ENCODE results near the gene TMED10. TPM values are rescaled to one million over a fixed set of nuclear protein-coding genes. Genes with fewer than 3 reads are reported as not detected.

The TMED10 gene
- total RNA-seq, 1 donor from 2014 or later: 130 TPM

- no peak for DNase-seq
- CTCF ChIA-PET: interaction anchor here (0.5 to 1.7 kb wide), 3 partner anchors 120 to 129 kb away, joined by 3 to 6 read pairs (median 3); no protein-coding TSS in a partner anchor
- POLR2A ChIA-PET: interaction anchor here (0.6 to 2.2 kb wide), 11 partner anchors 12 to 339 kb away, joined by 3 to 12 read pairs (median 4); partner anchors contain the start of gene NEK9
- H3K9me3 Mint-ChIP-seq: no peaks in the 10 kb centered on the region
- peak overlapping the region; percentile 97 for H3K4me3 Mint-ChIP-seq
- TF ChIP-seq, protein P1, sequence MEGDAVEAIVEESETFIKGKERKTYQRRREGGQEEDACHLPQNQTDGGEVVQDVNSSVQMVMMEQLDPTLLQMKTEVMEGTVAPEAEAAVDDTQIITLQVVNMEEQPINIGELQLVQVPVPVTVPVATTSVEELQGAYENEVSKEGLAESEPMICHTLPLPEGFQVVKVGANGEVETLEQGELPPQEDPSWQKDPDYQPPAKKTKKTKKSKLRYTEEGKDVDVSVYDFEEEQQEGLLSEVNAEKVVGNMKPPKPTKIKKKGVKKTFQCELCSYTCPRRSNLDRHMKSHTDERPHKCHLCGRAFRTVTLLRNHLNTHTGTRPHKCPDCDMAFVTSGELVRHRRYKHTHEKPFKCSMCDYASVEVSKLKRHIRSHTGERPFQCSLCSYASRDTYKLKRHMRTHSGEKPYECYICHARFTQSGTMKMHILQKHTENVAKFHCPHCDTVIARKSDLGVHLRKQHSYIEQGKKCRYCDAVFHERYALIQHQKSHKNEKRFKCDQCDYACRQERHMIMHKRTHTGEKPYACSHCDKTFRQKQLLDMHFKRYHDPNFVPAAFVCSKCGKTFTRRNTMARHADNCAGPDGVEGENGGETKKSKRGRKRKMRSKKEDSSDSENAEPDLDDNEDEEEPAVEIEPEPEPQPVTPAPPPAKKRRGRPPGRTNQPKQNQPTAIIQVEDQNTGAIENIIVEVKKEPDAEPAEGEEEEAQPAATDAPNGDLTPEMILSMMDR (IDR thresholded peaks at IDR 0.05): no peak
- no peaks in the 10 kb centered on the region for H3K27me3 Mint-ChIP-seq
- intact Hi-C loops (cut with micrococcal nuclease): loop anchor here (1.0 to 2.0 kb wide), 8 partner anchors 13 to 486 kb away; partner anchors contain the start of genes FOS, NEK9 and TTLL5
- H3K27ac Mint-ChIP-seq: peak overlapping the region; percentile 99
- ATAC-seq (ENCODE audit: low read depth): peak; percentile 4
- peaks cover 8% of the 10 kb centered on the region for H3K36me3 Mint-ChIP-seq (ENCODE audit: low read depth)
- H3K4me1 Mint-ChIP-seq: peaks cover 32% of the 10 kb centered on the region
Observed at GRCh38 chr14:75175677-75176141, 703 bp downstream of the TMED10 start.

DNA sequence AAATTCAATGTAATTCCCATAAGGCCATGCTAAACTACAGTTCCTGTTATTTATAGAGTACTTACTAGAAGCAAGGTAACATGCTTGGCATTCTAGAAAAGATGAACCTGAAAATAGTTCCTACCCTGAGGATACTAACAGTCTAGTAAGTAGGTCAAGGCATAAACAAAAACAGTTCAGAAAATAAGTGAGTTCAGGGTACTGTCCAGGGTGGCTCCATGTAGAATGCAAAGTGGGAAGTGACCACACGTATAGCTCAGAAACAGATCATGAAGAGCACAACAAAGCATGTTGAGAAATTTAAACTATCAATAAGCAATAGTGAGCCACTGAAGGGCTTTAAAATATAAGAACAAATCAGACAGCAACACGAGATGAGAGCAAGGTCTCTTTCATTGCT is 2.3 kb downstream of the TMED10 start:
- Mint-ChIP-seq H3K27me3 (no peaks in the 10 kb centered on the region), H3K27ac (peak overlapping the region; percentile 61), H3K4me3 (no peak overlapping the region), H3K9me3 (no peaks in the 10 kb centered on the region), H3K4me1 (peaks cover 43% of the 10 kb centered on the region), H3K36me3 (ENCODE audit: low read depth) (peaks cover 8% of the 10 kb centered on the region)
- ChIA-PET POLR2A (interaction anchor here (0.8 kb wide), 1 partner anchor 122 kb away, joined by 4 read pairs; no protein-coding TSS in a partner anchor), CTCF (interaction anchor here (1.5 kb wide), 1 partner anchor 121 kb away, joined by 3 read pairs; no protein-coding TSS in a partner anchor)
- no peak for ATAC-seq (ENCODE audit: low read depth)
- TF ChIP-seq, protein P1 (IDR thresholded peaks at IDR 0.05): no peak
- intact Hi-C loops (cut with micrococcal nuclease): no loop called here
- DNase-seq: no peak

- intact Hi-C loops (cut with micrococcal nuclease): no loop called here
- no peaks in the 10 kb centered on the region for H3K27me3 Mint-ChIP-seq
- POLR2A ChIA-PET: no interaction called here
Observed at GRCh38 chr14:75170772-75171171, 5.6 kb downstream of the TMED10 start.

DNA sequence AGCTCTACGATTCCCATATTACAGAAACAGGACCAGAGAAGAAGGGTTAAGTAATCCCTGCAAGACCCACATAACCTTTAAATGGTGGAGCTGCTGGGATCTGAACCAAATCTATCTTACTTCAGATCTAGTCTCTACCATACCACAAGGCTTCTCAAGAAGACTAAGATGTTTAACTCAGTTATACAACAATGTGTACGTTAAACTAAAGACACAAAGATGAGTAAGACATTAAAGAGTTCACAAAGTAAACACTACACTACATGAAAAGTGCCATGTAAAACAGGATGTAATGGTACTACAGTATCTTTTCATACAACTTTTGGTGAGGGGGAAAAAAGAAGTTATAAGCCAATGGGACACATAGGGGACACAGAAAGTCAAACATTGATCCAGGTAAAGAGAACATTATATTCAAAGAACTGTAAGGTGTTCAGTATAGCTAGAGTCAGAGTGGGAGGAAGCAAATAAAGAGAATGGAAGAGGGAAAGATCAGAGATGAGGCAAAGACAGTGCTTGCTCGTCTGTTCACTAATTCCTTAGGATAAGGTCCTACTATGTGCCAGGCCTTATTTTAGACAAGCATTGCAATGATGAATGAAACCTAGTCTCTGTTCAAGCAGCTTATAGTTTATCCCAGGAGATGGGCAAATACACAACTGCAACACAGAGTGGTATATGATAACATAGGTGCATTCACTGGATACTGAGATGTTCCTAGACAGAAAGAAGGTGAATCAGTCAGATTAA is 7.7 kb downstream of the TMED10 start:
- TF ChIP-seq, protein P1 (IDR thresholded peaks at IDR 0.05): no peak
- H3K27ac Mint-ChIP-seq: no peak overlapping the region
- POLR2A ChIA-PET: no interaction called here
- ATAC-seq (ENCODE audit: low read depth): no peak
- H3K27me3 Mint-ChIP-seq: no peaks in the 10 kb centered on the region
- peaks cover 45% of the 10 kb centered on the region for H3K4me1 Mint-ChIP-seq
- H3K4me3 Mint-ChIP-seq: no peak overlapping the region
- intact Hi-C loops (cut with micrococcal nuclease): no loop called here
- H3K36me3 Mint-ChIP-seq (ENCODE audit: low read depth): no peaks in the 10 kb centered on the region
- H3K9me3 Mint-ChIP-seq: no peaks in the 10 kb centered on the region
- no peak for DNase-seq
- CTCF ChIA-PET: no interaction called here

More at GRCh38 chr14:75170772-75171171, 5.6 kb downstream of the TMED10 start:
- TF ChIP-seq, protein P1 (IDR thresholded peaks at IDR 0.05): no peak
- CTCF ChIA-PET: no interaction called here
- H3K4me3 Mint-ChIP-seq: no peak overlapping the region
- no peaks in the 10 kb centered on the region for H3K9me3 Mint-ChIP-seq
- peaks cover under 1% of the 10 kb centered on the region for H3K36me3 Mint-ChIP-seq (ENCODE audit: low read depth)
- no peak for ATAC-seq (ENCODE audit: low read depth)
- no peak for DNase-seq
- no peak overlapping the region for H3K27ac Mint-ChIP-seq
- H3K4me1 Mint-ChIP-seq: peaks cover 61% of the 10 kb centered on the region

GRCh38 chr14:75167325-75167724 is 9.1 kb downstream of the TMED10 start:
- Mint-ChIP-seq H3K36me3 (ENCODE audit: low read depth) (peaks cover 3% of the 10 kb centered on the region), H3K27me3 (no peaks in the 10 kb centered on the region), H3K27ac (no peak overlapping the region), H3K9me3 (no peaks in the 10 kb centered on the region), H3K4me1 (peaks cover 35% of the 10 kb centered on the region), H3K4me3 (no peak overlapping the region)
- TF ChIP-seq, protein P1 (IDR thresholded peaks at IDR 0.05): no peak
- ChIA-PET CTCF (no interaction called here), POLR2A (no interaction called here)
- no peak for DNase-seq
- intact Hi-C loops (cut with micrococcal nuclease): no loop called here
- ATAC-seq (ENCODE audit: low read depth): no peak

Measured in activated B cell treated with CpG ODN at 0.5 μM for 24 hours (primary cell).